T-helper 2 cell treated with Interferon-gamma antibody and Interleukin-4, amounts not matched to agents 100 ng/mL and 5 ng/mL, for 36 hours (primary cell): ENCODE measurements around the gene MEX3D. TPM values are rescaled to one million over a fixed set of nuclear protein-coding genes. Genes with fewer than 3 reads are reported as not detected.
"Not testable (repeated sequence)": the region's sequence is repeated elsewhere in the genome, so short reads cannot be mapped to it uniquely, and the experiment has no call there.

Source experiments
- intact Hi-C: fragments of 100-400 bp; cut with micrococcal nuclease; formaldehyde crosslinking; loops from one replicate; pipeline ENCODE4 v1.15.1; 2023
- total RNA-seq: library from RNA; stranded (reverse); gene quantifications from 2 replicates; pipeline ENCODE4 v1.2.3, GENCODE V29; 2022

Gene MEX3D
- total RNA-seq, 1 donor from 2014 or later = 12.1 TPM

DNA sequence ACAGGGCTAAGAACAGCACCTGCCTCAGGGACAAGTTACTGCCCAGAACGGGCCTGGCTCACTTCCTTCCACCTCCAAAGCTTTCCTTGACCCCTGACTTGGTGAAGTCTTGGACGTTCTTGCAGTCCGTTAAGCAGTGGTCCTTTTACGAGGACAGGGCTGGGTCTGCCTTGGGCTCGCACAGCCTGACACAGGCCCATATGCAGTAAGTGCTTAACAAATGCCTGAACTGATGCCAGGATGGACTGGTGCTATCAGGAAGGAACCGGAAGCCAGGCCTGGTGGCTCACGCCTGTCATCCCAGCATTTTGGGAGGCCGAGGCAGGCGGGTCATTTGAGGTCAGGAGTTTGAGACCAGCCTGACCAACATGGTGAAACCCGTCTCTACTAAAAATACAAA is 46.1 kb downstream of the MEX3D start:
- intact Hi-C loops = no loop called here

GRCh38 chr19:1521636-1522035 is 46.5 kb downstream of the MEX3D start:
- intact Hi-C loops = no loop called here

DNA sequence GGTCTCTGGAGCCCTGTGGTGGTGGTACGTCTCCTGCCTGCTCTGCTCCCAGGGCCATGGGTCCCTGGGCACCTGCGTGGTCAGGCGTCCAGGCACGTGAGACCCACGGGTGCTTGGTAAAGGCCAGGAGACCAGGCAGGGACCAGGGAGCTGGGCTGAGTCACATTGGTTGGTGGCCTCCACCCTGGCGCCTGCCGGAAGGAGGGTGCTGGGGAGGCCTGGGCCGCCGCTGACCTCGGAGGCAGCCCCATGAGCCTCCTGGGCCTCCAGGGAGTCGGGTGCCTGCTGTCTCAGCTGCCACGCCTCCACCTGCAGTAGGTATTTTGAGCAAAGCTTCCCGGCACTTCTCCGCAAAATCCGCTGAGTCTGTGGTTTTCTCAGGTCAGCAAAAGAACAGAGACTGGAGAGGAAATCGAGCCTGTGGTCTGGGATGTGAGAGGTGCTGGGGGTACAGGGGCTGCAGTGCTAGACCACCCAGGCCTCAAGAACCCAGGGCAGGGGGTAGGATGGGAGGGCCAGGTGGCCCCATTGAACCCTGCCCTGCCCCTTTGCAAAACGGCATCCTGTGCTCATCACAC is 47.8 kb downstream of the MEX3D start:
- intact Hi-C loops = no loop called here

- intact Hi-C loops = not testable (repeated sequence)
Measured at GRCh38 chr19:1519802-1520201, 48.3 kb downstream of the MEX3D start.

DNA sequence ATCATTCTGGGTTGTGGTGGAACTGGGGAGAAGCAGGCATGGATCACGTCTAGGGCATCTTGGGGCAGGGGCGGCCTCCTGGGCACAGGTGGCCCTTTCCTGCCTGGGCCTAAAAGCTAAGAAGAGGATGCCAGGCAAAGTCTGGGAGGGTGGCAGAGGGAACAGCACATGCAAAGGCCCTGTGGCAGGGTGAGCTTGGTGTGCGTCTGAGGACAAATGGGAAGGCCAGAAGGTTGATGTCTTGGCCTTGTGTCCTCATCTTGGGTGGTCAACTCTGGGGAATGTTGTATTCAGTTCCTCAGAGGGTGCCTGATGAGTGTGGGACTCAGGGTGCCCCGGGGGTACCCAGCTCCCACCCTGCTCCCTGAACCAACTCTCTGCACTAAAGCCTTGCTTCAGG is 49.7 kb downstream of the MEX3D start:
- intact Hi-C loops = no loop called here

- intact Hi-C loops = no loop called here
Measured at GRCh38 chr19:1516395-1516753, 51.8 kb downstream of the MEX3D start.

GRCh38 chr19:1514986-1515721 is 53.0 kb downstream of the MEX3D start:
- intact Hi-C loops = loop anchor here (5.0 kb wide), 2 partner anchors 43 to 238 kb away; partner anchors contain the start of gene FAM174C

DNA sequence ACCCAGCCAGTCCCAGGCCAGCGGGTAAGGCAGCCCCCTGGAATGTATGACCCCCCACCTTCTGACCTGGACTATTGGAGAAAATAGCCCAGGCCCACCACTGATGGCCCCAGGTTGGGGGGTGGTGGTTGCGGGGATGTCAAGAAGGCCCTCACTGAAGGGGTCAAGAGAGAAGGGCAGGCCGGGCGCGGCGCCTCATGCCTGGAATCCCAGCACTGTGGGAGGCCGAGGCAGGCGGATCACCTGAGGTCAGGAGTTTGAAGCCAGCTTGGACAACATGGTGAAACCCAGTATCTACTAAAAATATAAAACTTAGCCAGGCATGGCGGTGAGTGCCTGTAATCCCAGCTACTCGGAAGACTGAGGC is 53.8 kb downstream of the MEX3D start:
- intact Hi-C loops = loop anchor here (5.0 kb wide), 2 partner anchors 42 to 237 kb away; partner anchors contain the start of gene FAM174C

DNA sequence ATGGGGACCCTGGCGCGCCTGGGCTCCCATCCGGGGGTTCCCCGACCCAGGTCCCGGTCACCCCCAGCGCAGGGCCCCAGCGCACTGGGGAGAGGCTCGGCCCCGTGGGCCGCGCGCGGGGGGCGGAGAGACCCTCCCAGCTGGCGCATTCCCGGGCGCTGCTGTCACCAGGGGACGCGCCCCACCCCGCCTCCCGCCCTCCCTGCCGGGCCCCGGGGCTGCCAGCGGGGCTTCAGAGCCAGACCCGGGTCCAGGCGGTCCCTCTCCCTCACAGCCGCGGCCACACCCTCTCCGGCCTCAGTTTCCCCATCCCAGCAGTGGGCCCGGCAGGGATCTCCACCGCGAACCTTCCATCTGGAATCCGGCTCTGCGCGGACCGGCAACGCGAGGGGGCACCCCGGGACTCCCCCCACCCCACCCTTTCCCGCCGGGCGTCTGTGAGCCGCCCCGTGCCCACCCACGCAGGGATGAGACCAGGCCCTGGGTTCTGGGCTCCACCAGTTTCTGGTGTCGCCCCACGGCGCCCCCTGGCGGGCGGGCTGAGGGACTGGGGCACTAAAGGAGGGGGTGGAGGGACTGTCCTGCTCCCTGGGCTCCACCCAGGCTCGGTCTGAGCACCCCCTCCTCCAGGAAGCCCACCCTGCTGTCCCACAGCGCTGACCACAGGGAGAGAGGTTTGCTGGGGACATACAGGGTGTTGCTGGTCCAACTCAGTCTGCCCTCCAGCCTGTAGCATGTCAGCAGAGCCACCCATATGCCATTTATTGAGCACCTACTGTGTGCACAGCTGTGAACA is 54.4 kb downstream of the MEX3D start:
- intact Hi-C loops = loop anchor here (1.0 to 5.0 kb wide), 4 partner anchors 23 to 236 kb away; partner anchors contain the start of genes FAM174C, PCSK4 and RPS15

- intact Hi-C loops = loop anchor here (1.0 to 5.0 kb wide), 4 partner anchors 23 to 236 kb away; partner anchors contain the start of genes FAM174C, PCSK4 and RPS15
Measured at GRCh38 chr19:1512671-1513498, 55.2 kb downstream of the MEX3D start, which contains the start of gene ADAMTSL5. Gene ADAMTSL5, minus strand, starts transcription at chr19:1513019. Its CDS starts 2,076 bp downstream, at chr19:1510943.

- intact Hi-C loops = loop anchor here (2.0 to 5.0 kb wide), 3 partner anchors 39 to 234 kb away; partner anchors contain the start of genes FAM174C and RPS15
Measured at GRCh38 chr19:1511318-1512317, 56.5 kb downstream of the MEX3D start.

DNA sequence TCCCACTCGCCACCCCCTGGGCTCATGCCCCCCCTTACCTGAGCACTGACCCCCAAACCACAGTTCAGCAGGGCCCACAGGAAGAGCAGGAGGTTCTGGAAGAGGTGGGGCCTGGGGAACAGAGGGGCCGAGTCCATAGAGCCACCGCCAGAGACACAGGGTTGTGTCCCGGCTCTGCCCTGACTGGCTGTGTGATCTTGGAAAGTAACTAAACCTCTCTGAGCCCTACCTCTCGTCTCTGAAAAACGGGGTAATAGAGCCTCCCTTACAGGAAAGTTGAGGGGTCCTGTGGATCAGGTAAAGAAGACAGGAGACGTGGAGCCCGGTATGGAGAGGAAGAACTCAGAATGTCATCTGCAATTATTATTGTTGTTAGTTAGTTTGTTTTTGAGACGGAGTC is 57.3 kb downstream of the MEX3D start:
- intact Hi-C loops = loop anchor here (5.0 kb wide), 2 partner anchors 39 to 234 kb away; partner anchors contain the start of gene FAM174C

GRCh38 chr19:1510442-1510806 is 57.7 kb downstream of the MEX3D start:
- intact Hi-C loops = loop anchor here (5.0 kb wide), 2 partner anchors 38 to 233 kb away; partner anchors contain the start of gene FAM174C

GRCh38 chr19:1509602-1510441 is 58.3 kb downstream of the MEX3D start:
- intact Hi-C loops = loop anchor here (5.0 kb wide), 2 partner anchors 38 to 233 kb away; partner anchors contain the start of gene FAM174C

- intact Hi-C loops = no loop called here
Measured at GRCh38 chr19:1508507-1508856, 59.6 kb downstream of the MEX3D start.

- intact Hi-C loops = no loop called here
Measured at GRCh38 chr19:1507763-1508506, 60.2 kb downstream of the MEX3D start.

GRCh38 chr19:1507192-1507660 is 60.9 kb downstream of the MEX3D start:
- intact Hi-C loops = no loop called here
